ENCODE results near the gene C11orf21.

GRCh38 chr11:2277008-2277346 lies 24.7 kb downstream of the C11orf21 start:
- no peak for TF ChIP-seq CTCF (IDR thresholded peaks at IDR 0.05)
- no peak for TF ChIP-seq POLR2AphosphoS5 (IDR thresholded peaks at IDR 0.05)
- no peak for TF ChIP-seq POLR2A (IDR thresholded peaks at IDR 0.05)
